PC-3 (cell line): Measurements from ENCODE around the gene ATXN3. TPM values are rescaled to one million over a fixed set of nuclear protein-coding genes. Genes with fewer than 3 reads are reported as not detected.
"Not testable (repeated sequence)": the region's sequence is repeated elsewhere in the genome, so short reads cannot be mapped to it uniquely, and the experiment has no call there.

Experiments used
- ATAC-seq: fragments of 200-7000 bp; cut with Tn5 transposase; 2 replicates; pipeline ENCODE4 v1.9.1; 2020; ENCODE audit warnings: mild to moderate bottlenecking, moderate library complexity
- BruUV-seq: library from RNA; stranded (reverse); fragments of 400-500 nt; replicated peaks from 2 replicates; lab custom pipeline; 2021; lab: Mats Ljungman, UMichigan
- CTCF ChIA-PET: fragments of 300-600 bp; sonication (Branson Sonifier 250); formaldehyde crosslinking; loops from one replicate; lab custom pipeline; 2022; ENCODE audit warnings: antibody characterized with exemption; lab: Charles Lee
- POLR2A ChIA-PET: fragments of 300-600 bp; sonication (Branson Sonifier 250); formaldehyde crosslinking; loops from one replicate; lab custom pipeline; 2022; ENCODE audit warnings: antibody characterized with exemption; ENCODE audit not compliant: unreplicated experiment; lab: Charles Lee
- DNase-seq: peaks from one replicate; pipeline ENCODE4 v3.0.0-alpha.2; 2015
- H2AFZ ChIP-seq: fragments of 300-600 bp; sonication (generic); 2 replicates; pipeline ENCODE4 v1.6.0; 2016; ENCODE audit warnings: antibody characterized with exemption, low read length
- H3F3A ChIP-seq: fragments of 300-600 bp; sonication (generic); one replicate; pipeline ENCODE4 v1.6.0; 2017; ENCODE audit warnings: antibody characterized with exemption, low read length, control low read depth, mild to moderate bottlenecking; ENCODE audit not compliant: unreplicated experiment
- H3K27ac ChIP-seq: fragments of 300-600 bp; sonication (generic); 2 replicates; pipeline ENCODE4 v1.5.1; 2016; ENCODE audit warnings: mild to moderate bottlenecking, low read length
- H3K27me3 ChIP-seq: fragments of 300-600 bp; sonication (generic); 2 replicates; pipeline ENCODE4 v1.6.1; 2016; ENCODE audit warnings: low read length, mixed read lengths
- H3K36me3 ChIP-seq: fragments of 300-600 bp; sonication (generic); 2 replicates; pipeline ENCODE4 v1.6.1; 2016; ENCODE audit warnings: low read depth, mixed run types, low read length, mixed read lengths
- H3K4me1 ChIP-seq: fragments of 300-600 bp; sonication (generic); 2 replicates; pipeline ENCODE4 v1.5.1; 2016; ENCODE audit warnings: low read length; ENCODE audit not compliant: insufficient read depth
- H3K4me2 ChIP-seq: fragments of 300-600 bp; sonication (generic); 2 replicates; pipeline ENCODE4 v1.6.0; 2016; ENCODE audit warnings: low read length
- H3K4me3 ChIP-seq: fragments of 300-600 bp; sonication (generic); 2 replicates; pipeline ENCODE4 v1.5.1; 2016; ENCODE audit warnings: mild to moderate bottlenecking, low read length, mixed read lengths
- H3K79me2 ChIP-seq: fragments of 300-600 bp; sonication (generic); 2 replicates; pipeline ENCODE4 v1.6.1; 2017; ENCODE audit warnings: low read length, mixed read lengths
- H3K9ac ChIP-seq: fragments of 300-600 bp; sonication (generic); 2 replicates; pipeline ENCODE4 v1.6.0; 2016; ENCODE audit warnings: mild to moderate bottlenecking, low read length
- H3K9me2 ChIP-seq: fragments of 300-600 bp; sonication (generic); replicated peaks from 2 replicates; pipeline ENCODE4 v1.6.1; 2016; ENCODE audit warnings: mixed run types, low read length, mixed read lengths
- H3K9me3 ChIP-seq: fragments of 300-600 bp; sonication (generic); 2 replicates; pipeline ENCODE4 v1.6.1; 2016; ENCODE audit warnings: low read length, mixed read lengths
- H4K20me1 ChIP-seq: fragments of 300-600 bp; sonication (generic); 2 replicates; pipeline ENCODE4 v1.6.1; 2016; ENCODE audit warnings: low read length, mixed read lengths
- CTCF ChIP-seq: fragments of 300-600 bp; sonication (generic); conservative IDR thresholded peaks from 2 replicates; pipeline ENCODE4 v1.5.1; 2017; ENCODE audit warnings: antibody characterized with exemption, low read depth, mild to moderate bottlenecking, low read length
- EZH2 ChIP-seq: fragments of 300-600 bp; sonication (generic); IDR thresholded peaks from one replicate; pipeline ENCODE4 v1.6.1; 2017; ENCODE audit warnings: antibody characterized with exemption, mild to moderate bottlenecking, low read length; ENCODE audit not compliant: unreplicated experiment
- EZH2phosphoT487 ChIP-seq: fragments of 300-600 bp; sonication (generic); IDR thresholded peaks from 2 replicates; pipeline ENCODE4 v1.6.1; 2018; ENCODE audit warnings: mild to moderate bottlenecking, antibody characterized with exemption, low read length, borderline replicate concordance
- intact Hi-C: fragments of 100-400 bp; cut with micrococcal nuclease; formaldehyde crosslinking; loops from 2 replicates; pipeline ENCODE4 v1.9.0; 2023
- total RNA-seq: library from RNA; depleted of rRNA; stranded (reverse); fragments of >200 nt; gene quantifications from 2 replicates; pipeline ENCODE4 v1.2.3, GENCODE V29; 2014

Gene ATXN3
- total RNA-seq, 1 experiment from 2014 or later, result 49.3 TPM

DNA sequence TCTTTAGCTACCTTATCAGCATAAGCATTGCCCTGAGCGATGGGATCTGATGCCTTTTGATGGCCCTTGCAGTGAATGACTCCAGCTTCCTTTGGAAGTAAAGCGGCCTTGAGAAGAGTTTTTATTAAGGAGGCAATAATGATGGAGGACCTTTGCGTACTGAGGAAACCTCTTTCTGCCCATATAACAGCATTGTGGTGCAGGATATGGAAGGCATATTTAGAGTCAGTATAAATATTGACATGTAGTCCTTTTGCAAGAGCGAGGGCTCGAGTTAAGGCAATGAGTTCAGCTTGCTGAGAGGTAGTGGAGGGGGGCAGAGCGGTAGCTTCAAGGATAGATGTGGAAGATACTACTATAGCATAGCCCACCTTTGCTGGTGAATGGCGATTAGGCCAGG is 60.5 kb downstream of the ATXN3 start:
- ATAC-seq, H2AFZ ChIP-seq, H3K9me3 ChIP-seq, CTCF ChIA-PET, H3K79me2 ChIP-seq, BruUV-seq, H3F3A ChIP-seq, H3K27me3 ChIP-seq, intact Hi-C loops, H3K4me1 ChIP-seq, DNase-seq, H4K20me1 ChIP-seq, H3K36me3 ChIP-seq, H3K9me2 ChIP-seq, POLR2A ChIA-PET, H3K4me3 ChIP-seq, H3K9ac ChIP-seq, H3K4me2 ChIP-seq, H3K27ac ChIP-seq: not testable (repeated sequence)

- peaks cover 37% of the 10 kb centered on the region for H3K79me2 ChIP-seq
- CTCF ChIA-PET, result interaction anchor here (0.9 kb wide), 1 partner anchor 65 kb away, joined by 6 read pairs; the partner anchor contains the start of gene ATXN3
- H3F3A ChIP-seq, H3K36me3 ChIP-seq, H3K27ac ChIP-seq, DNase-seq, ATAC-seq, H3K4me1 ChIP-seq, H3K9ac ChIP-seq, H3K9me3 ChIP-seq, H3K27me3 ChIP-seq, H3K4me3 ChIP-seq, H3K4me2 ChIP-seq, POLR2A ChIA-PET, BruUV-seq, H4K20me1 ChIP-seq, H3K9me2 ChIP-seq, H2AFZ ChIP-seq: not testable (repeated sequence)
- intact Hi-C loops, result loop anchor here (2.0 kb wide), 1 partner anchor 65 kb away; the partner anchor contains the start of gene ATXN3
Measured at GRCh38 chr14:92041766-92042165, 64.6 kb downstream of the ATXN3 start.

DNA sequence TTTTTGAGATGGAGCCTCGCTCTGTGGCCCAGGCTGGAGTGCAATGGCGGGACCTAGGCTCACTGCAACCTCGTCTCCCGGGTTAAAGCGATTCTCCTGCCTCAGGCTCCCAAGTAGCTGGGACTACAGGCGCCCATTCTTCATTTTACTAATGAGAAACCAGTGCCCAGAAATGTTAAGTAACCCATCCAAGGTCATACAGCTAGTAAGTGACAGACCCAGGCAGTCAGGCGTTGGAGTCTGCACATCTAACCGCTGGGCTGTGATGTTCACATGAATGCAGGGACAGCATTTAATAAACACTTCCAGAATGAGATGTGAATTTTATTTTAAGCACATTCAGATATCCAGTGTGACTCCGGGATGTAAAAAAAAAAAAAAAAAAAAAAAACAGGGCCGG is 65.2 kb downstream of the ATXN3 start:
- H3F3A ChIP-seq, result no peaks in the 10 kb centered on the region
- H3K27ac ChIP-seq, result no peak overlapping the region
- intact Hi-C loops, result loop anchor here (2.0 kb wide), 1 partner anchor 66 kb away; the partner anchor contains the start of gene ATXN3
- H4K20me1 ChIP-seq, result 0 out of 2 replicates have a peak, but pooled peaks cover 5% of the 10 kb centered on the region
- no peaks in the 10 kb centered on the region for H3K9me2 ChIP-seq
- H3K9me3 ChIP-seq, result no peaks in the 10 kb centered on the region
- ATAC-seq (no peak), DNase-seq (no peak)
- no TSS peak for BruUV-seq
- H3K27me3 ChIP-seq, result no peaks in the 10 kb centered on the region
- no peak for TF ChIP-seq EZH2
- no peak for TF ChIP-seq EZH2phosphoT487
- no peak for TF ChIP-seq CTCF
- H3K4me1 ChIP-seq, result peaks cover 14% of the 10 kb centered on the region
- no peaks in the 10 kb centered on the region for H3K36me3 ChIP-seq
- H3K4me3 ChIP-seq, result peak overlapping the region; percentile 92; the same call in 1 of the 2 replicates
- POLR2A ChIA-PET, result no interaction called here
- H3K79me2 ChIP-seq, result peaks cover 43% of the 10 kb centered on the region
- H3K9ac ChIP-seq, result peak overlapping the region; percentile 96
- peak overlapping the region; percentile 92 for H3K4me2 ChIP-seq
- CTCF ChIA-PET, result no interaction called here
- no peak overlapping the region; the same call in 1 of the 2 replicates for H2AFZ ChIP-seq
